ENCODE measurements around the gene PLET1.

Gene PLET1

DNA sequence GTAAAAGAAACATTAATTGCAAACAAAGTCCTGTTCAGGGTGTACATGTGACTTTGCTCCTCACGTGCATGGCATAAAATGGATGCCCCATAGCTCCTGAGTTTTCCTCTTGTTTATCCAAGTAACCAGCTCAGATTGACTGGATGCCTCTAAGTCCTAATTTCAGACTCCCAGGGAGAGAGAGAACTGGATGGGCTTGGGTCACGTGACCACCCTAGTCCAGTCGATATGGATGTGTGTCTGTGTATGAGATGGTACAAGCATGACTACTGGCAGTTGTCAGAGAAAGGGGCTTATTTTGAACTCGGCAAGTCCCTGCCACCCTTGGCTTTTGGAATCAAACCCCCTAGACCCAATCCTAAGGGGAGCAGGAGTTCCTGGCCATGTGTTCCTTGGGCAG, 35.4 kb upstream of the PLET1 start:
- H3K9me3 ChIP-seq = no peaks in the 10 kb centered on the region

DNA sequence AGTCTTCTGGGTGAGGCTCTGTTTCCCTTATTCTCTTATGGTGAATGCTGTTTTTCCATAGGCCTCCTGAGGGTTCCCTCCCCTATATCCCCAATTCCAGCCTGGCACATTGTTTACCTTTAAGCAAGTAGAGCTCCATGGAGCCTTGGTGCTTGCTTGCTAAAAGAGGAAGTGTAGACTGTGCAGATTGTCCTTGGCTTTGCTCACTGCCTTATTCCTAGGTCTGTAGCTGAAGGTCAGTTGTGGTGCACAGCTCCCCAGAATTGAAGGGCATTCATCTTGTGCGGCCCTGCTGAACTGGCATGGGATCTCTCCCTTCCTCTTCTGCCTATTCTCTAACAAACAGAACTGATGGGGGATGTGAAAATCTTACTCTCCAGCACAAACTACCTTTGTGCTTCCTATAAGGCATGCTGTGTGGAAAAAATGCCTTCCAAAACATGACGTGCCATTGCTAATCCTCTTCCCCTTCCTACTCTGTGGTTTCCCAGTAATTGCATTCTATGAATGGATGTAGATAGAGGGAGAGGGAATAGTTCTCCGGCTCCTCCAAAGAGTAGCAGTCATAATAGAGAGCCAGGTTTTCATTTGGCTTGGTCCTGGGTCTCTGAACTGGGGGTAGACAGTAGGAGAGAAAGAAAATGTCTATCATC, 34.2 kb upstream of the PLET1 start:
- Histone ChIP-seq H3K4me1 (ENCODE audit: control insufficient read depth in 1 of 2, insufficient read depth in 1 of 2, low read depth in 1 of 2, low read length in 1 of 2) (peaks cover 42 to 51% of the 10 kb centered on the region in 2 experiments), H3K36me3 (no peaks in the 10 kb centered on the region), H3K27ac (no peak overlapping the region), H3K27me3 (peaks cover 1% of the 10 kb centered on the region), H3K9me3 (no peaks in the 10 kb centered on the region), H3K4me3 (ENCODE audit: low read depth in 1 of 2, low read length in 1 of 2) (no peak overlapping the region)
- TF ChIP-seq, protein P1, sequence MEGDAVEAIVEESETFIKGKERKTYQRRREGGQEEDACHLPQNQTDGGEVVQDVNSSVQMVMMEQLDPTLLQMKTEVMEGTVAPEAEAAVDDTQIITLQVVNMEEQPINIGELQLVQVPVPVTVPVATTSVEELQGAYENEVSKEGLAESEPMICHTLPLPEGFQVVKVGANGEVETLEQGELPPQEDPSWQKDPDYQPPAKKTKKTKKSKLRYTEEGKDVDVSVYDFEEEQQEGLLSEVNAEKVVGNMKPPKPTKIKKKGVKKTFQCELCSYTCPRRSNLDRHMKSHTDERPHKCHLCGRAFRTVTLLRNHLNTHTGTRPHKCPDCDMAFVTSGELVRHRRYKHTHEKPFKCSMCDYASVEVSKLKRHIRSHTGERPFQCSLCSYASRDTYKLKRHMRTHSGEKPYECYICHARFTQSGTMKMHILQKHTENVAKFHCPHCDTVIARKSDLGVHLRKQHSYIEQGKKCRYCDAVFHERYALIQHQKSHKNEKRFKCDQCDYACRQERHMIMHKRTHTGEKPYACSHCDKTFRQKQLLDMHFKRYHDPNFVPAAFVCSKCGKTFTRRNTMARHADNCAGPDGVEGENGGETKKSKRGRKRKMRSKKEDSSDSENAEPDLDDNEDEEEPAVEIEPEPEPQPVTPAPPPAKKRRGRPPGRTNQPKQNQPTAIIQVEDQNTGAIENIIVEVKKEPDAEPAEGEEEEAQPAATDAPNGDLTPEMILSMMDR (IDR thresholded peaks at IDR 0.05) = no peak

More for the DNA sequence above, 35.4 kb upstream of the PLET1 start:
- Histone ChIP-seq H3K4me1 (ENCODE audit: control insufficient read depth in 1 of 2, insufficient read depth in 1 of 2, low read depth in 1 of 2, low read length in 1 of 2) (peaks cover 34 to 44% of the 10 kb centered on the region in 2 experiments), H3K27ac (no peak overlapping the region), H3K27me3 (no peaks in the 10 kb centered on the region), H3K36me3 (no peaks in the 10 kb centered on the region), H3K4me3 (ENCODE audit: low read depth in 1 of 2, low read length in 1 of 2) (no peak overlapping the region)
- TF ChIP-seq, protein P1 (IDR thresholded peaks at IDR 0.05) = no peak

DNA sequence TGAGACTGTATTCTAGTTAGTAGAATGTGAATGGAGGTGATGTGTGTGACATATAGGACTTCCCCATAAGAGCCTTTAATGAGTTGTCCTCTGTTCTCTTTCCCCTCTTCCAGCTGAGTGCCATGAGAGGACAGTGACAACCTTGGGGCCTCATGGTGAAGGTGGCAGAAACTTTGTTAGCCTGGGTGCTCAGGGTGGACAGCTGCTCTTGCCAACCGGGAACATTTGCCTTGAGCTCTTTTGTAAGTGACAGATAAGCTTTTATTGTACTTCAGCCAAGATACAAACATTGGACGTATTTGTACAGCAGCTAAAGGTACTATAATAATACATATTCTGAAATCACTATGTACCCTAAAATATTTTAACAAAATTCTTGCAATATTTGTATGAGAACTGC, 33.0 kb upstream of the PLET1 start:
- no peak overlapping the region for H3K27ac ChIP-seq
- TF ChIP-seq, protein P1 (IDR thresholded peaks at IDR 0.05) = no peak
- H3K27me3 ChIP-seq = peaks cover 6% of the 10 kb centered on the region
- H3K4me1 ChIP-seq (ENCODE audit: control insufficient read depth in 1 of 2, insufficient read depth in 1 of 2, low read depth in 1 of 2, low read length in 1 of 2) = peaks cover 44 to 51% of the 10 kb centered on the region in 2 experiments
- H3K36me3 ChIP-seq = no peaks in the 10 kb centered on the region
- H3K4me3 ChIP-seq (ENCODE audit: low read depth in 1 of 2, low read length in 1 of 2) = no peak overlapping the region
- no peaks in the 10 kb centered on the region for H3K9me3 ChIP-seq

DNA sequence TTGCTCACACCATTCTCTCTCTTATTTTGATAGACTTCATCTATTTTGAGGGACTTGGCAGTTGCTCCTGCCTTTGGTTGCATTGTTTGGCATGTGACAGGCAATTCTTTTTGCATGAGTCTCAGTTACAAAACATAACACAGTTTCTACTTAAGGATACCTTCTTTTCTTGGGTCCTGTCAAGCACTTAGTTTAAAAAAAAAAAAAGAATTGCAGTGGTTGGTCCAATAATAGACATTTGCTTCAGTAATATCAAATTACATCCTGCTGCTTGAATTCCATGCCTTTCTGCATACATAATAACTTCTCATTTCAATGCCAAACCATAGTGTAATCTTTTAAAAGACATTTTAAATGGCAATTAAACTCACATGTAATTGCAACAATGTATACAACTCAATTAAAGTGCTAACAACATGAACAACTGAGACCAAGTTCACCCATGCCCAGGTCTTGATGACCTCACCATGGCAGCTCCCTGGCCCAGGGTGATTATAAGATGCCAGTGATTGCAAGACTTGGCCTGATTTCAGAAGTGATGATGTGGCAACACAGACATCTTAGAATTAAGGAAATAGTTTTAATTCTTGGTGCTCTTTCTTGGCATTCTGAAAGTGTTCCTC, 32.2 kb upstream of the PLET1 start:
- no peak overlapping the region for H3K27ac ChIP-seq
- no peak overlapping the region for H3K4me3 ChIP-seq (ENCODE audit: low read depth in 1 of 2, low read length in 1 of 2)
- H3K9me3 ChIP-seq = no peaks in the 10 kb centered on the region
- peaks cover 6% of the 10 kb centered on the region for H3K27me3 ChIP-seq
- no peaks in the 10 kb centered on the region for H3K36me3 ChIP-seq
- H3K4me1 ChIP-seq (ENCODE audit: control insufficient read depth in 1 of 2, insufficient read depth in 1 of 2, low read depth in 1 of 2, low read length in 1 of 2) = peaks cover 38 to 44% of the 10 kb centered on the region in 2 experiments
- TF ChIP-seq, protein P1 (IDR thresholded peaks at IDR 0.05) = no peak

DNA sequence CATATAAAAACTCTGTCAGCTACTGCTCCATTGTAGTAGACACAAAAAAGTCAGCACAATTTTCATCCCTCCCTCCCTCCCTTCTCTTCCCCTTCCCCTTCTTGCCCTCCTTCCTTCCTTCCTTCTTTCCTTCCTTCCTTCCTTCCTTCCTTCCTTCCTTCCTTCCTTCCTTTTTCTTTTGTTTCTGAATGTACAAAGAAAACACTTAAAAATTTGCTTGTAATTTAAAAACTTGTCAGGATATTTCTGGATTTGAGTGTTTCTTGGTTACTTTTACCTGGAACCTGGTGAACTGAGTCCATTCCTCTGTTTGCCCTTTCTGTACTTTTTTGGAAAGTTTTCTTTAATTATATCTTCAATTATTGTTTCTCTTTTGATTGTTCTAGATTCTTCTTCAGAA, 31.5 kb upstream of the PLET1 start:
- Histone ChIP-seq H3K9me3 (no peaks in the 10 kb centered on the region), H3K4me1 (ENCODE audit: control insufficient read depth in 1 of 2, insufficient read depth in 1 of 2, low read depth in 1 of 2, low read length in 1 of 2) (peaks cover 31 to 37% of the 10 kb centered on the region in 2 experiments), H3K27me3 (peaks cover 6% of the 10 kb centered on the region), H3K27ac (no peak overlapping the region), H3K36me3 (no peaks in the 10 kb centered on the region), H3K4me3 (ENCODE audit: low read depth in 1 of 2, low read length in 1 of 2) (no peak overlapping the region)
- TF ChIP-seq, protein P1 (IDR thresholded peaks at IDR 0.05) = no peak
